Fibroblast of pulmonary artery (primary cell): ENCODE results near the gene DPY30.
A peak's percentile ranks its signal among the peaks of the same experiment; 100 is the strongest.

Source experiments
- DNase-seq: peaks from one replicate; pipeline ENCODE4 v3.0.0-alpha.2; 2010; ENCODE audit warnings: low read depth
- H3K4me3 ChIP-seq: replicated peaks from 2 replicates; pipeline ENCODE4 v1.5.1; 2011; ENCODE audit warnings: low read depth, mild to moderate bottlenecking, control low read depth, low read length, moderate library complexity
- CTCF ChIP-seq: IDR thresholded peaks from 2 replicates; pipeline ENCODE4 v1.5.1; 2011; ENCODE audit warnings: mild to moderate bottlenecking, control low read depth, low read length, inconsistent platforms; ENCODE audit errors: missing control alignments

Gene DPY30

DNA sequence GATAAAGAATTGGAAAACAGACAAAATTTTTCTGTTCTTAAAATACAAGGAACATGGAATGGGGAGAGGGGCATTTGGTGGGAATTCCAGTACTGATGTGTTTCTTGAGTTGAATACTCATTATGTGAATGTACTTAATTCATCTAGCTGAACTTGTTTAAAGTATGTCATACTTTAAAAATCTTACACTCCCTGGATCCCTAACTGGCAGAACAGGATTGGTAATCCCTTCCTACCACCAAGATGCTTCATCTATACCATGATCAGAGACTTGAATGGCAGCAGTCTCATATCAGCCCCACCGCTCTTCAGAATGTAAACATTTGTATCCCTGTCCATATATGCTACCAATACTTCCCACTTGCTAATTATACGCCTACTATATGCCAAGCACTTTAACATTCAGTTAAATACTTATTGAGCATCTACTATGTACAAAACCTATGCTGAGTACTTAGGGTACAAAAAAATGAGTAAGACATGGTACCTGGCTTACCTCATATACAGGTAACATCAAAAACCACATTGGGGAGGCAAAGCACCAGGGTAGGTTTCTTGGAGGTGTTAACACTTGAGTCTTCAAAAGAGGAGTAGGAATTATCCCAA, 34.1 kb downstream of the DPY30 start:
- DNase-seq, result no peak
- no peak for TF ChIP-seq CTCF
- H3K4me3 ChIP-seq, result no peak overlapping the region

DNA sequence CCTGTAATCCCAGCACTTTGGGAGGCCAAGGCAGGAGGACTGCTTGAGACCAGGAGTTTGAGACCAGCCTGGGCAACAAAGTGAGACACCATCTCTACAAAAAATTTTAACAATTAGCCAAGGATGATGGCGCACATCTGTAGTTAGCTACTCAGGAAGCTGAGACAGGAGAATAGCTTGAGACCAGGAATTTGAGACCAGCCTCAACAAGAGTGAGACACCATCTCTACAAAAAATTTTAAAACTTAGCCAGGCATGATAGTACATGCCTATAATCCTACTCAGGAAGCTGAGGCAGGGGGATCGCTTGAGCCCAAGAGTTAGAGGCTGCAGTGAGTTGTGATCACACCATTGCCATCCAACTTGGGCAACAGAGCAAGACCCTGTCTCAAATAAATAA, 35.8 kb downstream of the DPY30 start:
- H3K4me3 ChIP-seq, result no peak overlapping the region
- no peak for TF ChIP-seq CTCF
- DNase-seq, result no peak

GRCh38 chr2:32002406-32002805, 37.2 kb downstream of the DPY30 start:
- no peak for TF ChIP-seq CTCF
- DNase-seq, result no peak
- no peak overlapping the region for H3K4me3 ChIP-seq

DNA sequence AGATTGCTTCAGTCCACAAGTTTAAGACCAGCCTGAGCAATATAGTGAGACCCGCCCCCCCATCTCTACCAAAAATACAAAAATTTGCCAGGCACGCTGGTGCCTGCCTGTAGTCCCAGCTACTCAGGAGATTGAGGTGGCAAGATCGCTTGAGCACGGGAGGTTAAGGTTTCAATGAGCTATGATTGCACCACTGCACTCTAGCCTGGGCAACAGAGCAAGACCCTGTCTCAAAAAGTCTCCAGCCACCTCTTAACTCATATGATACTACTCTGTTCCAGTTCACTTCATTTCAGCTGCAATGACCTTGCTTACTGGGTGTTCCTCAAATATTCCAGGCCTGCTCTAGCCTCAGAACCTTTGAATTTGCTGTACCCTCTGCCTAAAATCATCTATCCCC, 40.2 kb downstream of the DPY30 start:
- TF ChIP-seq CTCF, result no peak
- DNase-seq, result no peak

DNA sequence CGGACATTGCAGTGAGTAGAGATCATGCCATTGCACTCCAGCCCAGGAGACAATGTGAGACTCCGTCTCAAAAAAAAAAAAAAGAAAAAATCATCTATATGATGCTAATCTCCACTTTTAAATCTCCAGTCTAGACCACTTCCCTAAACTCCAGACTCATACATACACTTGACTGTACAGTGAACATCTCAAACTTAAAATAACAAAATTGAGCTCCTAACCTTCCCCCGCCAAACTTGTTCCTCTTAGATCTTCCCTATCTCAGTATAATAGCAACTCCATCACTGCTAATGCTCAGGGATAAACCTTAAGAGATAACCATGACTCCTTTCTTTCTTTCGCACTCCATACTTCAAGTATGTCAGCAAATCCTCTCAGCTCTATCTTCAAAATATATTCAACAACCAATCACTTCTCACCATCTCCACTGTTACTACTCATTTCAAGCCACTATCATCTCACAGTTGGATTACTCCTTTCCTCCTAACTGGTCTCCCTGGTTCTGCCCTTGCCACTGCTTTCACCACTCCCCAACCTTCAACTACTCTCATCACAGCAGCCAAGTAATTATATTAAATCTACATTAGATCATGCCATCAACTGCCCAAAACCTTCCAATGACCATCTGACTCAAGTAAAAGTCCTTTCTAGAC, 40.7 kb downstream of the DPY30 start:
- TF ChIP-seq CTCF, result no peak
- no peak for DNase-seq
- no peak overlapping the region for H3K4me3 ChIP-seq

More for the DNA sequence above, 40.2 kb downstream of the DPY30 start:
- no peak overlapping the region for H3K4me3 ChIP-seq

- TF ChIP-seq CTCF, result no peak
- no peak overlapping the region for H3K4me3 ChIP-seq
- peak; percentile 45 for DNase-seq
Observed at GRCh38 chr2:31997653-31998052, 42.0 kb downstream of the DPY30 start.

DNA sequence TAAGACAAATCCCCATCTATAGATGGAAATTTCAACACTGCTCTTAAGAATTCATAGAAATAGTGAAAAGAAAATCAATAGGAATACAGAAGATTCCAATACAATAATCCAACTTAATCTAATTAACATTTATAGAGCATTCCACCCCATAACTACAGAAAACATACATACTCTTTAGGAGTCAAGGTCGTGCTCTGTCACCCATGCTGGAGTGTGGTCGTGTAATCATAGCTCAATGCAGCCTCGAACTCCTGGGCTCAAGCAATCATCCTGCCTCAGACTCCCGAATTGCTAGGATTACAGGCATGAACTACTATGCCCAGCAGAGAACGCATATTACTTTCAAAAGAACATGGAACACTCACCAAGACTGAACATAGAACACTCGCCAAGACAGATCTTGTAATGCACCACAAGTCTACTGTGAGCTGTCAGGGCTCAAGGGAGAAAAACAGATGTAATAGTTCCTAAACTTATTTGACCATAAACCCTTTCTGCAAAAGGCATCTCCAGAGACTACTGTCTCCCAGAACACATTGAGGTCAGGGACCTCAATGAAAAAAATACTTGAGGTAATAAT, 42.9 kb downstream of the DPY30 start:
- DNase-seq, result no peak
- H3K4me3 ChIP-seq, result no peak overlapping the region
- TF ChIP-seq CTCF, result no peak
